Upper lobe of left lung (tissue), 4 donors: ENCODE data around the gene GLT6D1.

ENCODE experiments used
- POLR2A ChIP-seq, 4 donors: fragments of 450-650 bp; IDR thresholded peaks; one replicate each; pipeline ENCODE4 v1.5.1; 2016 to 2017; ENCODE audit warnings: antibody characterized with exemption in 4 of 4, mild to moderate bottlenecking in 2 of 4
- TF ChIP-seq, protein P1 (sequence below), 6 experiments: fragments of 450-650 bp in 4 of 6; fragments of 200-600 bp in 2 of 6; sonication (generic) in 2 of 6; IDR thresholded peaks; one replicate each; pipeline ENCODE4 v1.5.1; 2016 to 2019; ENCODE audit warnings: antibody characterized with exemption in 6 of 6

GRCh38 chr9:135665795-135666189, 26.5 kb upstream of the GLT6D1 start:
- TF ChIP-seq, protein P1, sequence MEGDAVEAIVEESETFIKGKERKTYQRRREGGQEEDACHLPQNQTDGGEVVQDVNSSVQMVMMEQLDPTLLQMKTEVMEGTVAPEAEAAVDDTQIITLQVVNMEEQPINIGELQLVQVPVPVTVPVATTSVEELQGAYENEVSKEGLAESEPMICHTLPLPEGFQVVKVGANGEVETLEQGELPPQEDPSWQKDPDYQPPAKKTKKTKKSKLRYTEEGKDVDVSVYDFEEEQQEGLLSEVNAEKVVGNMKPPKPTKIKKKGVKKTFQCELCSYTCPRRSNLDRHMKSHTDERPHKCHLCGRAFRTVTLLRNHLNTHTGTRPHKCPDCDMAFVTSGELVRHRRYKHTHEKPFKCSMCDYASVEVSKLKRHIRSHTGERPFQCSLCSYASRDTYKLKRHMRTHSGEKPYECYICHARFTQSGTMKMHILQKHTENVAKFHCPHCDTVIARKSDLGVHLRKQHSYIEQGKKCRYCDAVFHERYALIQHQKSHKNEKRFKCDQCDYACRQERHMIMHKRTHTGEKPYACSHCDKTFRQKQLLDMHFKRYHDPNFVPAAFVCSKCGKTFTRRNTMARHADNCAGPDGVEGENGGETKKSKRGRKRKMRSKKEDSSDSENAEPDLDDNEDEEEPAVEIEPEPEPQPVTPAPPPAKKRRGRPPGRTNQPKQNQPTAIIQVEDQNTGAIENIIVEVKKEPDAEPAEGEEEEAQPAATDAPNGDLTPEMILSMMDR (IDR thresholded peaks at IDR 0.05): no peak
- TF ChIP-seq POLR2A (IDR thresholded peaks at IDR 0.05): no peak
